Measurements from ENCODE around the gene GLI1. TPM values are rescaled to one million over a fixed set of nuclear protein-coding genes. Genes with fewer than 3 reads are reported as not detected.

The GLI1 gene
- total and polyA plus RNA-seq, 2 of the 13 experiments (the other 11 are each of a cell fraction or from before 2014, with no cell fraction given): 0.09 to 0.20 TPM

DNA sequence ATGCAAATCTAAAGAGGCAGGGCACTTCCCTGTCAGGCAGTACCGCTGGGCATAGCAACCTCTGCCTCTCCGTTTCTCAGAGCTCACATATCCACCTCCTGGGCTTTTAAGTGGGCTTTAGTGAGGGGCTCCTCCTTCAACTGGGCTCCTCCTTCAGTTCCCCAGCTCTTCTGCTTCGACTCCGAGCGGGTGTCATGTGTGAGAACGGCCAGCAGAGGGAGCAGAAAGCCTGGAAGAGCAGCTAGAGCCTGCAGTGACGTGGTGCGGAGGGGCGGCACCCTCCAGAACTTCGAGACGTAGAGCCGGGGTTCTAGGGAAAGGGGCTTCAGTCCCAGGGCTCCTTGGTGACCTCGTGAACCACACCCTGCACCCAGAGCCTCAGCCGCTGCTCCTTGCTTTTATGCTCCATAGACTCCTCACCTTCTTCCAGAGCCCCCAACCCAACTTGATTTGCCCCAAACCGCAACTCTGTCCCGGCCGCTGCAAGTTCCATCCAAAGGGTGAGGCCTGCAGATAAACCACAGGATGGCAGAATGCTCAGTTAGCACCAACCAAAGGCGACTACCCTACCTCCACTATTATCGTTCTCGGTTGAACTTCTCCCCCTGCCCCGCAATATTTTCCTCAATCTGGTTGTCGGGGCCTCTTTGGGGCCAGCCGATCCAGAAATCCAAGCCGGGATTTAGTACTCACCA is 383 bp upstream of the GLI1 start (continued):
- TF ChIP-seq, protein P1, sequence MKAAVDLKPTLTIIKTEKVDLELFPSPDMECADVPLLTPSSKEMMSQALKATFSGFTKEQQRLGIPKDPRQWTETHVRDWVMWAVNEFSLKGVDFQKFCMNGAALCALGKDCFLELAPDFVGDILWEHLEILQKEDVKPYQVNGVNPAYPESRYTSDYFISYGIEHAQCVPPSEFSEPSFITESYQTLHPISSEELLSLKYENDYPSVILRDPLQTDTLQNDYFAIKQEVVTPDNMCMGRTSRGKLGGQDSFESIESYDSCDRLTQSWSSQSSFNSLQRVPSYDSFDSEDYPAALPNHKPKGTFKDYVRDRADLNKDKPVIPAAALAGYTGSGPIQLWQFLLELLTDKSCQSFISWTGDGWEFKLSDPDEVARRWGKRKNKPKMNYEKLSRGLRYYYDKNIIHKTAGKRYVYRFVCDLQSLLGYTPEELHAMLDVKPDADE (CRISPR knock-in tag; IDR thresholded peaks at IDR 0.05): no peak
- TF ChIP-seq CBX2 (IDR thresholded peaks at IDR 0.05; ENCODE audit: low read depth, low read length) (no peak), CBX2 (CRISPR knock-in tag; IDR thresholded peaks at IDR 0.05; ENCODE audit: low read depth) (no peak), MED1 (CRISPR knock-in tag; IDR thresholded peaks at IDR 0.05) (no peak), HCFC1 (IDR thresholded peaks at IDR 0.05; ENCODE audit: low read depth, low read length) (0 out of 2 replicates have a peak, but pooled peaks have one; percentile 15), EHMT2 (IDR thresholded peaks at IDR 0.05; ENCODE audit: borderline replicate concordance, low read depth, low read length) (no peak), JUN (CRISPR knock-in tag; IDR thresholded peaks at IDR 0.05) (no peak), TRIM24 (CRISPR knock-in tag; IDR thresholded peaks at IDR 0.05) (no peak), ZNF546 (CRISPR knock-in tag; conservative IDR thresholded peaks at IDR 0.05) (no peak), MED13 (CRISPR knock-in tag; IDR thresholded peaks at IDR 0.05) (no peak), ZFX (CRISPR knock-in tag; IDR thresholded peaks at IDR 0.05; ENCODE audit: low read depth) (peak; percentile 56; the same call in 1 of the 2 replicates), RNF2 (conservative IDR thresholded peaks at IDR 0.05; ENCODE audit: low read depth) (no peak), ZFP82 (CRISPR knock-in tag; IDR thresholded peaks at IDR 0.05; ENCODE audit: borderline replicate concordance) (no peak), ZNF800 (CRISPR knock-in tag; IDR thresholded peaks at IDR 0.05) (no peak), GABPB1 (CRISPR knock-in tag; IDR thresholded peaks at IDR 0.05) (peak; percentile 23; the same call in 1 of the 2 replicates), PHF8 (CRISPR knock-in tag; IDR thresholded peaks at IDR 0.05) (0 out of 2 replicates have a peak, but pooled peaks have one; percentile 5), ZBTB8A (CRISPR knock-in tag; IDR thresholded peaks at IDR 0.05; ENCODE audit: borderline replicate concordance, low read depth) (no peak), ZNF691 (CRISPR knock-in tag; IDR thresholded peaks at IDR 0.05; ENCODE audit: borderline replicate concordance, low read depth) (0 out of 2 replicates have a peak, but pooled peaks have one; percentile 17), RFX5 (IDR thresholded peaks at IDR 0.05; ENCODE audit: low read depth, low read length) (no peak), TRAFD1 (CRISPR knock-in tag; IDR thresholded peaks at IDR 0.05; ENCODE audit: borderline replicate concordance) (no peak), NFKB2 (CRISPR knock-in tag; IDR thresholded peaks at IDR 0.05; ENCODE audit: borderline replicate concordance) (no peak), XBP1 (CRISPR knock-in tag; IDR thresholded peaks at IDR 0.05) (no peak), FOXA1 (IDR thresholded peaks at IDR 0.05) (no peak), FOXA1 (CRISPR knock-in tag; IDR thresholded peaks at IDR 0.05) (no peak)
- TF ChIP-seq, protein P2, sequence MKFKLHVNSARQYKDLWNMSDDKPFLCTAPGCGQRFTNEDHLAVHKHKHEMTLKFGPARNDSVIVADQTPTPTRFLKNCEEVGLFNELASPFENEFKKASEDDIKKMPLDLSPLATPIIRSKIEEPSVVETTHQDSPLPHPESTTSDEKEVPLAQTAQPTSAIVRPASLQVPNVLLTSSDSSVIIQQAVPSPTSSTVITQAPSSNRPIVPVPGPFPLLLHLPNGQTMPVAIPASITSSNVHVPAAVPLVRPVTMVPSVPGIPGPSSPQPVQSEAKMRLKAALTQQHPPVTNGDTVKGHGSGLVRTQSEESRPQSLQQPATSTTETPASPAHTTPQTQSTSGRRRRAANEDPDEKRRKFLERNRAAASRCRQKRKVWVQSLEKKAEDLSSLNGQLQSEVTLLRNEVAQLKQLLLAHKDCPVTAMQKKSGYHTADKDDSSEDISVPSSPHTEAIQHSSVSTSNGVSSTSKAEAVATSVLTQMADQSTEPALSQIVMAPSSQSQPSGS (CRISPR knock-in tag; IDR thresholded peaks at IDR 0.05): peak; percentile 12; the same call in 1 of the 2 replicates

Measured in HepG2 (cell line).